ENCODE measurements around the gene PDGFB. TPM values are rescaled to one million over a fixed set of nuclear protein-coding genes. Genes with fewer than 3 reads are reported as not detected.
A peak's percentile ranks its signal among the peaks of the same experiment; 100 is the strongest.

Gene PDGFB
- total and polyA plus RNA-seq, 11 donors, result 9.0 to 43.7 (median 21.3) TPM

DNA sequence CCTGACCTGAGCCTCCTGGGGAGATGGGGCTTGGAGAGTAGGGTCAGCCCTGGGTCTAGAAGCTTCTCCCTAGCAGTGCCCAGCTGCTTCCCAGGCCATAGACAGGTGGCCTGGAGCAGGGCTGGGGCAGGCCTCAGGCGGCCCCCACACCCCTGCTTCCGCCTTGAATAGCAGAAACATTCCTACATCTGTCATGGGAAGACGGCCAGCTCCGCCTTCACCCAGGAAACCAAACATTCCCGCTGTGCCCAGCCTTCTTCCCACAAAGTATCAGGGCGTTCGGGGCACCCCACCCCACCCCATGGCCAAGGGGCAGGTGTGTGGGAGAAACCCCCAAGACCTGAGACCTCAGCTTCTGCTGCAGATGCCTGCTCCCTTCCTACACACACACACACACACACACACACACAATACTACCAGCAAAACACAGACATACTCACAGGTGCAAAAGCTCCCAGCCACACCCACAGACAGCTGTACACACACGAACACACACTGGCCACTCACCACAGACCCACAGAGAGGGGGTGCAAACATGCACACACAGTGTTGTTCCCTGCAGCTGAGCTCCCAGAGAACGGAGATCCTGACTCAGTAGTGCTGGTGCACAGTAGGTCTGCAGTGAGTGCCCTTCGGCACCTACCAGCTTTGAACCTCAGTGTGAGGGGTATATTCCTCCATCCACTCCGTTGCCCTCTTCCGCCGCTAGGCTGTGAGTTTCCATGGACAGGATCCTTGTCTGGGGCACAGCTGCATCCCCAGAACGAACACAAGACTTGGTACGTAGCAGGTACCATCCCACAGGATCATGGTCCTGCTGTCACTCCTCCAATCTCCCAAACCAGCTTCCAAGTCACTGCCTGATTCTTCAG lies 37.4 kb downstream of the PDGFB start:
- Histone ChIP-seq H3K27ac (no peak overlapping the region), H3K9me3 (no peaks in the 10 kb centered on the region), H3K4me1 (peaks cover 0 to 13% (median 0%) of the 10 kb centered on the region in 12 donors), H3K36me3 (no peaks in the 10 kb centered on the region), H3K27me3 (no peaks in the 10 kb centered on the region), H3K4me3 (no peak overlapping the region)
- 66 to 74% (median 70%) methylated on average over 14 to 15 of the region's 15 CpGs for WGBS, 4 donors
- intact Hi-C loops (cut with DNase I), result no loop called here
- peak in 2 of 4 donors; percentile 28 to 30 for ATAC-seq
- TF ChIP-seq POLR2A (IDR thresholded peaks at IDR 0.05), result no peak
- TF ChIP-seq, protein P1, sequence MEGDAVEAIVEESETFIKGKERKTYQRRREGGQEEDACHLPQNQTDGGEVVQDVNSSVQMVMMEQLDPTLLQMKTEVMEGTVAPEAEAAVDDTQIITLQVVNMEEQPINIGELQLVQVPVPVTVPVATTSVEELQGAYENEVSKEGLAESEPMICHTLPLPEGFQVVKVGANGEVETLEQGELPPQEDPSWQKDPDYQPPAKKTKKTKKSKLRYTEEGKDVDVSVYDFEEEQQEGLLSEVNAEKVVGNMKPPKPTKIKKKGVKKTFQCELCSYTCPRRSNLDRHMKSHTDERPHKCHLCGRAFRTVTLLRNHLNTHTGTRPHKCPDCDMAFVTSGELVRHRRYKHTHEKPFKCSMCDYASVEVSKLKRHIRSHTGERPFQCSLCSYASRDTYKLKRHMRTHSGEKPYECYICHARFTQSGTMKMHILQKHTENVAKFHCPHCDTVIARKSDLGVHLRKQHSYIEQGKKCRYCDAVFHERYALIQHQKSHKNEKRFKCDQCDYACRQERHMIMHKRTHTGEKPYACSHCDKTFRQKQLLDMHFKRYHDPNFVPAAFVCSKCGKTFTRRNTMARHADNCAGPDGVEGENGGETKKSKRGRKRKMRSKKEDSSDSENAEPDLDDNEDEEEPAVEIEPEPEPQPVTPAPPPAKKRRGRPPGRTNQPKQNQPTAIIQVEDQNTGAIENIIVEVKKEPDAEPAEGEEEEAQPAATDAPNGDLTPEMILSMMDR (IDR thresholded peaks at IDR 0.05), result no peak
- DNase-seq, result peak in 2 of 5 donors; percentile 16 to 21

DNA sequence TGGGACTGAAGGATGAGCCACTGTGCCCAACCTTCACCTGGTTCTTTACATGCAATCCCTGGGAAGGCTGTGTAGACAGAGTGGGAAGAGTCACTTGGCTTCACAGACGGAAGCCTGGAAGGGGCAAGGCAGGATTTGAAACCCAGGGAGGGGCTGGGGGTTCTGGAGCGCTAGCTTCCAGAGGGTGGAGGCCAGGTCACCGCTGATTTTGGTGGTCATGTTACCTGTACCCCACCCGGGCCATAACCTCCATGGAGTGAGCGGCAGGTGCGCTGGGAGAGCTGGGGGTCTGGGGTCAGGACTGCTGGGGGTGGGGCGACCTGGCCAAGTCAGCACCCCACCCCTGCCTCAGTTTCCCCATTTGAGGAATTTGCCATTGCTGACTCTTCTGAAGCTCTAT lies 38.3 kb downstream of the PDGFB start:
- no peaks in the 10 kb centered on the region for H3K9me3 ChIP-seq
- H3K4me1 ChIP-seq, result peaks cover 0 to 13% (median 0%) of the 10 kb centered on the region in 12 donors
- WGBS, 4 donors, result 87 to 94% (median 90%) methylated on average over 7 of the region's 7 CpGs
- intact Hi-C loops (cut with DNase I), result no loop called here
- no peaks in the 10 kb centered on the region for H3K27me3 ChIP-seq
- H3K4me3 ChIP-seq, result no peak overlapping the region
- ATAC-seq, result no peak
- H3K36me3 ChIP-seq, result no peaks in the 10 kb centered on the region
- no peak overlapping the region for H3K27ac ChIP-seq
- no peak for TF ChIP-seq POLR2A (IDR thresholded peaks at IDR 0.05)
- TF ChIP-seq, protein P1 (IDR thresholded peaks at IDR 0.05), result no peak
- DNase-seq, result peak in 1 of 5 donors; percentile 16

DNA sequence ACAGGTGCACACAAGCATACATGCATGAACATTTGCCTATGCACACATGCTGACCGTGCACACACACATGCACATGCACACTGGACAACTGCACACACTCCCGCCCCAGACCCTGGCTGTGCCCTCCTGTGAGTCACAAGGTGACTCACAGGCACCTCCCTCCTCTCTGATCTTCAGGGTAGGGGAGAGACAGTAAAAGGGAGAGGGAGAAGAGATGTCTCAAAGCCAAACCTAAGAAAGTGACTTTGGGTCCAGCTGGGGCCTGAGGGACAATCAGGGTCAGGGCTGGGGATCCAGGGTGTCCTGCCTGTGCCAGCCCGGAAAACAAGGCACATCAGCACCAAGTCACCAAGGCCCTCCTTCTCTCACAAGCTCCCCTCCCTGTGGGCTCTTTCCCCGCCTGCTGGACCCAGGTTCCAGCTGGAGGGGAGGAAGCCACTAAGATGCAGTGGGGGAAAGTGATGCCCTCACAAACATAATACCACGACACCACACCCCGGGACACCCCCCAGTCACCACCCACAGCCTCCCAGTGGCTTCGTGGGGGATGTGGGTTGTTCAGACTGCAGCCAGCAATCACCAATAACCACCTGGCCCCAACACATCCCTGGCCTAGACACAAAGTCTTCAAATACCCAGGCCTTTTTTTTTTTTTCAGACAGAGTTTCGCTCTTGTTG lies 39.3 kb downstream of the PDGFB start:
- H3K9me3 ChIP-seq, result no peaks in the 10 kb centered on the region
- H3K27ac ChIP-seq, result no peak overlapping the region
- DNase-seq (peak in 1 of 5 donors; percentile 14), ATAC-seq (peak in 3 of 4 donors; percentile 31 to 40 (median 37))
- WGBS, 4 donors, result 65 to 87% (median 69%) methylated on average over 7 to 8 of the region's 8 CpGs
- no peak overlapping the region for H3K4me3 ChIP-seq
- no peaks in the 10 kb centered on the region for H3K36me3 ChIP-seq
- no peaks in the 10 kb centered on the region for H3K27me3 ChIP-seq
- intact Hi-C loops (cut with DNase I), result no loop called here
- peaks cover 0 to 13% (median 0%) of the 10 kb centered on the region in 12 donors for H3K4me1 ChIP-seq
- TF ChIP-seq, protein P1 (IDR thresholded peaks at IDR 0.05), result no peak
- no peak for TF ChIP-seq POLR2A (IDR thresholded peaks at IDR 0.05)

DNA sequence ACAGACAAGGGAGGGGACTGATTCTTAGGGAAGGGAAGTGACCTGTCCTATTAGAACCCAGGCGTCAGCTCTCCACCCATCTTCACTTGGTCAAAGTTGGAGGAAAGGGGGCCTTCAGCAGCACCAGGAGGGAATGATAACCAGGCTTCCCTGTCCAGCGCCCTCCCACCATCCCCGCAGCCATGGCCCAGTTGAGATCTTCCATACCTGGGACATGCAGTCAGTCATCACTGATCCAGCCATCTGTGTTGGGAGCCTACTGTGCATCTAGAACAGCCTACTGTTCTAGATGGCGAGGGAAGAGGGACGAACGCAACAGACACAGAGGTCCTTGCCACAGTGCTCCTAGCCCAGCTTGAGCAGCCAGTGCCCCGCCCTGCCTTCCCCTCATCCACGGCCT lies 40.6 kb downstream of the PDGFB start:
- WGBS, 4 donors, result 92 to 100% (median 93%) methylated on average over 8 of the region's 8 CpGs

More for the DNA sequence above, 40.6 kb downstream of the PDGFB start:
- peaks cover 0 to 13% (median 0%) of the 10 kb centered on the region in 12 donors for H3K4me1 ChIP-seq
- no peak overlapping the region for H3K4me3 ChIP-seq
- no peaks in the 10 kb centered on the region for H3K36me3 ChIP-seq
- DNase-seq (peak in 1 of 5 donors; percentile 14), ATAC-seq (no peak)
- H3K27ac ChIP-seq, result no peak overlapping the region
- intact Hi-C loops (cut with DNase I), result no loop called here
- no peaks in the 10 kb centered on the region for H3K27me3 ChIP-seq
- no peaks in the 10 kb centered on the region for H3K9me3 ChIP-seq
- TF ChIP-seq, protein P1 (IDR thresholded peaks at IDR 0.05), result no peak
- TF ChIP-seq POLR2A (IDR thresholded peaks at IDR 0.05), result no peak
